SK-N-SH treated with all-trans-retinoic acid at 6 μM for 48 hours (cell line): ENCODE data around the gene GAN.

Experiments used
- ATAC-seq: fragments of 200-7000 bp; cut with Tn5 transposase; 3 replicates; pipeline ENCODE4 v1.9.1; 2020; ENCODE audit warnings: mild to moderate bottlenecking, moderate library complexity
- ARNTL ChIP-seq: fragments of 450-650 bp; formaldehyde crosslinking; IDR thresholded peaks from 2 replicates; pipeline ENCODE4 v1.5.0; 2020; ENCODE audit warnings: low read depth, mild to moderate bottlenecking, moderate library complexity, borderline replicate concordance
- CREB5 ChIP-seq: fragments of 250-450 bp; sonication (Bioruptor Pico); IDR thresholded peaks from 2 replicates; pipeline ENCODE4 v1.5.1; 2020; ENCODE audit warnings: low read depth, mild to moderate bottlenecking, moderate library complexity
- CSDC2 ChIP-seq: fragments of 250-450 bp; sonication (Bioruptor Pico); IDR thresholded peaks from 2 replicates; pipeline ENCODE4 v1.5.0; 2020; ENCODE audit warnings: mild to moderate bottlenecking, moderate library complexity
- CSRNP3 ChIP-seq: fragments of 250-450 bp; sonication (Bioruptor Pico); IDR thresholded peaks from 2 replicates; pipeline ENCODE4 v1.5.1; 2021; ENCODE audit warnings: mild to moderate bottlenecking, moderate library complexity
- ESRRG ChIP-seq: fragments of 250-450 bp; sonication (Bioruptor Pico); IDR thresholded peaks from 2 replicates; pipeline ENCODE4 v1.6.1; 2021; ENCODE audit warnings: mild to moderate bottlenecking
- GLIS3 ChIP-seq: fragments of 250-450 bp; sonication (Bioruptor Pico); IDR thresholded peaks from 2 replicates; pipeline ENCODE4 v1.5.0; 2020; ENCODE audit warnings: mild to moderate bottlenecking, moderate library complexity
- ISL1 ChIP-seq: fragments of 250-450 bp; sonication (Bioruptor Pico); IDR thresholded peaks from 2 replicates; pipeline ENCODE4 v2.1.2; 2022; ENCODE audit warnings: mild to moderate bottlenecking, moderate library complexity
- OSR1 ChIP-seq: fragments of 250-450 bp; sonication (Bioruptor Pico); IDR thresholded peaks from 2 replicates; pipeline ENCODE4 v1.8.0; 2022; ENCODE audit warnings: moderate library complexity, mild to moderate bottlenecking, inconsistent platforms
- PATZ1 ChIP-seq: fragments of 250-450 bp; sonication (Bioruptor Pico); IDR thresholded peaks from 2 replicates; pipeline ENCODE4 v1.8.0; 2020; ENCODE audit warnings: mild to moderate bottlenecking, moderate library complexity, borderline replicate concordance
- PPARA ChIP-seq: fragments of 250-450 bp; sonication (Bioruptor Pico); IDR thresholded peaks from 2 replicates; pipeline ENCODE4 v1.5.0; 2020; ENCODE audit warnings: mild to moderate bottlenecking, borderline replicate concordance
- RARB ChIP-seq: fragments of 250-450 bp; sonication (Bioruptor Pico); IDR thresholded peaks from 2 replicates; pipeline ENCODE4 v1.8.0; 2021; ENCODE audit warnings: mild to moderate bottlenecking, moderate library complexity
- SNAI2 ChIP-seq: fragments of 250-450 bp; sonication (Bioruptor Pico); IDR thresholded peaks from 2 replicates; pipeline ENCODE4 v1.5.0; 2020; ENCODE audit warnings: mild to moderate bottlenecking, moderate library complexity
- TCF4 ChIP-seq: fragments of 250-450 bp; sonication (Bioruptor Pico); IDR thresholded peaks from 2 replicates; pipeline ENCODE4 v1.8.0; 2021; ENCODE audit warnings: mild to moderate bottlenecking, moderate library complexity, borderline replicate concordance
- TOX ChIP-seq: fragments of 250-450 bp; sonication (Bioruptor Pico); IDR thresholded peaks from 2 replicates; pipeline ENCODE4 v1.8.0; 2021; ENCODE audit warnings: mild to moderate bottlenecking, moderate library complexity, borderline replicate concordance
- TSHZ2 ChIP-seq: fragments of 250-450 bp; sonication (Bioruptor Pico); IDR thresholded peaks from 2 replicates; pipeline ENCODE4 v1.5.0; 2020; ENCODE audit warnings: mild to moderate bottlenecking, moderate library complexity
- ZFP3 ChIP-seq: fragments of 250-450 bp; sonication (Bioruptor Pico); IDR thresholded peaks from 2 replicates; pipeline ENCODE4 v1.5.0; 2020; ENCODE audit warnings: mild to moderate bottlenecking, moderate library complexity
- ZNF565 ChIP-seq: fragments of 450-650 bp; formaldehyde crosslinking; conservative IDR thresholded peaks from 2 replicates; pipeline ENCODE4 v1.5.0; 2020; ENCODE audit warnings: low read depth, mild to moderate bottlenecking, moderate library complexity
- ZNF8 ChIP-seq: fragments of 450-650 bp; formaldehyde crosslinking; IDR thresholded peaks from 2 replicates; pipeline ENCODE4 v1.5.0; 2020; ENCODE audit warnings: mild to moderate bottlenecking, moderate library complexity

GAN gene

GRCh38 chr16:81278526-81278925, 36.2 kb upstream of the GAN start:
- ATAC-seq = no peak

GRCh38 chr16:81279392-81279791, 35.4 kb upstream of the GAN start:
- peak; percentile 54 for ATAC-seq
- TF ChIP-seq SNAI2 = no peak
- TF ChIP-seq ESRRG = no peak
- no peak for TF ChIP-seq CSDC2
- no peak for TF ChIP-seq ZNF565
- TF ChIP-seq RARB (CRISPR knock-in tag) = no peak
- no peak for TF ChIP-seq TOX
- TF ChIP-seq PATZ1 (CRISPR knock-in tag) = no peak
- no peak for TF ChIP-seq CSRNP3 (CRISPR knock-in tag)
- no peak for TF ChIP-seq TSHZ2 (CRISPR knock-in tag)
- no peak for TF ChIP-seq ARNTL (CRISPR knock-in tag)
- TF ChIP-seq TCF4 = no peak
- no peak for TF ChIP-seq GLIS3
- TF ChIP-seq OSR1 = no peak
- TF ChIP-seq PPARA (CRISPR knock-in tag) = no peak
- TF ChIP-seq ISL1 (CRISPR knock-in tag) = no peak

More at GRCh38 chr16:81278526-81278925, 36.2 kb upstream of the GAN start:
- no peak for TF ChIP-seq OSR1
- no peak for TF ChIP-seq TOX
- no peak for TF ChIP-seq TSHZ2 (CRISPR knock-in tag)
- no peak for TF ChIP-seq TCF4
- no peak for TF ChIP-seq CREB5 (CRISPR knock-in tag)
- no peak for TF ChIP-seq RARB (CRISPR knock-in tag)
- no peak for TF ChIP-seq CSRNP3 (CRISPR knock-in tag)
- no peak for TF ChIP-seq ZNF8 (CRISPR knock-in tag)
- TF ChIP-seq CSDC2 = no peak
- TF ChIP-seq ZFP3 (CRISPR knock-in tag) = no peak
- TF ChIP-seq ARNTL (CRISPR knock-in tag) = no peak
- no peak for TF ChIP-seq ISL1 (CRISPR knock-in tag)
- no peak for TF ChIP-seq ESRRG
- TF ChIP-seq SNAI2 = no peak
- no peak for TF ChIP-seq PPARA (CRISPR knock-in tag)
- TF ChIP-seq, all 23 proteins: peak for 0
